ENCODE data around the gene COX7B.

The COX7B gene

DNA sequence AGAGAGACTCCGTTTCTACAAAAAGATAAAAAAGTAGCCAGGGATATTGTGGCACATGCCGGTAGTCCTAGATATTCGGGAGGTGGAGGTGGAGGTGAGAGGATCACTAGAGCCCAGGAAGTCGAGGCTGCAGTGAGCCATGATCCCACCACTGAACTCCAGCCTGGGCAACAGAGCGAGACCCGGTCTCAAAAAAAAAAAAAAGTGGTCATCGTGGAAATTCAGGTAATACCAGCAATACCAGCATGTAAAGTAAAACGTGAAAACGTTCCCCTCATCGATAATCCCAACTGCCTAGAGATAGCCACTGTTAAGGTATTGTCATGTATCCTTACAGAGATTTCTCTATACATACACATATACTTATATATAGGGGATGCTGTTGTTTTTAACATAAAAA lies 5.6 kb upstream of the COX7B start:
- ChIA-PET POLR2A (no interaction called here), CTCF (no interaction called here)
- no peaks in the 10 kb centered on the region for H3K4me1 ChIP-seq (ENCODE audit: control insufficient read depth, insufficient read depth, low read length)
- H3K9me3 ChIP-seq (ENCODE audit: control insufficient read depth, insufficient read depth, low read depth, low read length) = no peaks in the 10 kb centered on the region
- peak overlapping the region; percentile 72 for H3K4me3 ChIP-seq (ENCODE audit: low read depth, low read length)
- TF ChIP-seq ZNF530 (tag by site-specific recombination; IDR thresholded peaks at IDR 0.05; ENCODE audit: low read depth) (no peak), ZNF596 (tag by site-specific recombination; IDR thresholded peaks at IDR 0.05) (no peak), ZNF146 (tag by site-specific recombination; IDR thresholded peaks at IDR 0.05) (no peak), ZNF621 (tag by site-specific recombination; IDR thresholded peaks at IDR 0.05) (no peak), ZNF624 (tag by site-specific recombination; IDR thresholded peaks at IDR 0.05) (no peak), ZNF707 (tag by site-specific recombination; IDR thresholded peaks at IDR 0.05) (no peak), ZNF184 (tag by site-specific recombination; IDR thresholded peaks at IDR 0.05) (no peak), TCF7L2 (IDR thresholded peaks at IDR 0.05; ENCODE audit: borderline replicate concordance, low read depth, low read length) (no peak), ZFP37 (tag by site-specific recombination; IDR thresholded peaks at IDR 0.05) (no peak), KLF8 (tag by site-specific recombination; IDR thresholded peaks at IDR 0.05) (no peak)
- TF ChIP-seq, protein P1, sequence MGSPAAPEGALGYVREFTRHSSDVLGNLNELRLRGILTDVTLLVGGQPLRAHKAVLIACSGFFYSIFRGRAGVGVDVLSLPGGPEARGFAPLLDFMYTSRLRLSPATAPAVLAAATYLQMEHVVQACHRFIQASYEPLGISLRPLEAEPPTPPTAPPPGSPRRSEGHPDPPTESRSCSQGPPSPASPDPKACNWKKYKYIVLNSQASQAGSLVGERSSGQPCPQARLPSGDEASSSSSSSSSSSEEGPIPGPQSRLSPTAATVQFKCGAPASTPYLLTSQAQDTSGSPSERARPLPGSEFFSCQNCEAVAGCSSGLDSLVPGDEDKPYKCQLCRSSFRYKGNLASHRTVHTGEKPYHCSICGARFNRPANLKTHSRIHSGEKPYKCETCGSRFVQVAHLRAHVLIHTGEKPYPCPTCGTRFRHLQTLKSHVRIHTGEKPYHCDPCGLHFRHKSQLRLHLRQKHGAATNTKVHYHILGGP (tag by site-specific recombination; IDR thresholded peaks at IDR 0.05) = no peak
- TF ChIP-seq, protein P2, sequence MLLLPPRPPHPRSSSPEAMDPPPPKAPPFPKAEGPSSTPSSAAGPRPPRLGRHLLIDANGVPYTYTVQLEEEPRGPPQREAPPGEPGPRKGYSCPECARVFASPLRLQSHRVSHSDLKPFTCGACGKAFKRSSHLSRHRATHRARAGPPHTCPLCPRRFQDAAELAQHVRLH (tag by site-specific recombination; IDR thresholded peaks at IDR 0.05) = no peak
- peaks cover 0 to 16% of the 10 kb centered on the region in 2 experiments; a peak in 2 of 3 replicates for H3K36me3 ChIP-seq (ENCODE audit: control insufficient read depth in 2 of 2, insufficient read depth in 1 of 2, low read length in 2 of 2)
- H3K27ac ChIP-seq (ENCODE audit: extremely low read depth, low read depth, low read length) = no peak overlapping the region

- ChIA-PET POLR2A (interaction anchor here (0.5 to 1.0 kb wide), 4 partner anchors 10 to 122 kb away, joined by 3 to 5 read pairs (median 4); no protein-coding TSS in a partner anchor), CTCF (interaction anchor here (0.6 to 1.0 kb wide), 3 partner anchors 17 to 413 kb away, joined by 3 read pairs; no protein-coding TSS in a partner anchor)
- no peaks in the 10 kb centered on the region for H3K4me1 ChIP-seq (ENCODE audit: control insufficient read depth, insufficient read depth, low read length)
- H3K27ac ChIP-seq (ENCODE audit: extremely low read depth, low read depth, low read length) = peak within 1 kb of the TSS; percentile 84
- no peaks in the 10 kb centered on the region for H3K9me3 ChIP-seq (ENCODE audit: control insufficient read depth, insufficient read depth, low read depth, low read length)
- peaks cover 0 to 12% of the 10 kb centered on the region in 2 experiments; a peak in 2 of 3 replicates for H3K36me3 ChIP-seq (ENCODE audit: control insufficient read depth in 2 of 2, insufficient read depth in 1 of 2, low read length in 2 of 2)
- peak within 1 kb of the TSS; percentile 72 for H3K4me3 ChIP-seq (ENCODE audit: low read depth, low read length)
- TF ChIP-seq, protein P2 (tag by site-specific recombination; IDR thresholded peaks at IDR 0.05) = 0 out of 2 replicates have a peak, but pooled peaks have one; percentile 7
- TF ChIP-seq ZNF391 (tag by site-specific recombination; IDR thresholded peaks at IDR 0.05; ENCODE audit: borderline replicate concordance, low read depth) (peak; percentile 71; the same call in 1 of the 2 replicates), ZBTB17 (tag by site-specific recombination; IDR thresholded peaks at IDR 0.05) (peak; percentile 51), CTCF (tag by site-specific recombination; IDR thresholded peaks at IDR 0.05) (peak; percentile 73), ZNF792 (tag by site-specific recombination; IDR thresholded peaks at IDR 0.05) (no peak), ZNF629 (tag by site-specific recombination; IDR thresholded peaks at IDR 0.05) (peak; percentile 94), EGR2 (tag by site-specific recombination; IDR thresholded peaks at IDR 0.05; ENCODE audit: low read depth) (0 out of 2 replicates have a peak, but pooled peaks have one; percentile 9), ZNF394 (tag by site-specific recombination; IDR thresholded peaks at IDR 0.05; ENCODE audit: borderline replicate concordance) (peak; percentile 65; the same call in 1 of the 2 replicates), ZFP69B (tag by site-specific recombination; IDR thresholded peaks at IDR 0.05) (peak; percentile 97), YY1 (tag by site-specific recombination; IDR thresholded peaks at IDR 0.05) (peak; percentile 68), ZNF202 (tag by site-specific recombination; IDR thresholded peaks at IDR 0.05; ENCODE audit: borderline replicate concordance) (no peak), ZNF184 (tag by site-specific recombination; IDR thresholded peaks at IDR 0.05) (no peak), KLF1 (tag by site-specific recombination; IDR thresholded peaks at IDR 0.05) (0 out of 2 replicates have a peak, but pooled peaks have one; percentile 9), ZNF501 (tag by site-specific recombination; IDR thresholded peaks at IDR 0.05) (peak; percentile 68), ZNF335 (tag by site-specific recombination; conservative IDR thresholded peaks at IDR 0.05) (0 out of 2 replicates have a peak, but pooled peaks have one; percentile 8)
- TF ChIP-seq, protein P3, sequence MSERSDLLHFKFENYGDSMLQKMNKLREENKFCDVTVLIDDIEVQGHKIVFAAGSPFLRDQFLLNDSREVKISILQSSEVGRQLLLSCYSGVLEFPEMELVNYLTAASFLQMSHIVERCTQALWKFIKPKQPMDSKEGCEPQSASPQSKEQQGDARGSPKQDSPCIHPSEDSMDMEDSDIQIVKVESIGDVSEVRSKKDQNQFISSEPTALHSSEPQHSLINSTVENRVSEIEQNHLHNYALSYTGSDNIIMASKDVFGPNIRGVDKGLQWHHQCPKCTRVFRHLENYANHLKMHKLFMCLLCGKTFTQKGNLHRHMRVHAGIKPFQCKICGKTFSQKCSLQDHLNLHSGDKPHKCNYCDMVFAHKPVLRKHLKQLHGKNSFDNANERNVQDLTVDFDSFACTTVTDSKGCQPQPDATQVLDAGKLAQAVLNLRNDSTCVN (tag by site-specific recombination; optimal IDR thresholded peaks at IDR 0.05) = no peak
- TF ChIP-seq, protein P4, sequence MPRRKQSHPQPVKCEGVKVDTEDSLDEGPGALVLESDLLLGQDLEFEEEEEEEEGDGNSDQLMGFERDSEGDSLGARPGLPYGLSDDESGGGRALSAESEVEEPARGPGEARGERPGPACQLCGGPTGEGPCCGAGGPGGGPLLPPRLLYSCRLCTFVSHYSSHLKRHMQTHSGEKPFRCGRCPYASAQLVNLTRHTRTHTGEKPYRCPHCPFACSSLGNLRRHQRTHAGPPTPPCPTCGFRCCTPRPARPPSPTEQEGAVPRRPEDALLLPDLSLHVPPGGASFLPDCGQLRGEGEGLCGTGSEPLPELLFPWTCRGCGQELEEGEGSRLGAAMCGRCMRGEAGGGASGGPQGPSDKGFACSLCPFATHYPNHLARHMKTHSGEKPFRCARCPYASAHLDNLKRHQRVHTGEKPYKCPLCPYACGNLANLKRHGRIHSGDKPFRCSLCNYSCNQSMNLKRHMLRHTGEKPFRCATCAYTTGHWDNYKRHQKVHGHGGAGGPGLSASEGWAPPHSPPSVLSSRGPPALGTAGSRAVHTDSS (tag by site-specific recombination; IDR thresholded peaks at IDR 0.05) = no peak
Measured at GRCh38 chrX:77894921-77895886, 4.1 kb upstream of the COX7B start, which contains the start of gene MAGT1. MAGT1 (minus strand) TSS chrX:77895435; CDS start chrX:77895410, 25 bp downstream.

Measured in HEK293 (cell line).